Neutrophil (primary cell): ENCODE measurements around the gene HSPBAP1.
"Not testable (repeated sequence)": the region's sequence is repeated elsewhere in the genome, so short reads cannot be mapped to it uniquely, and the experiment has no call there.

Source experiments
- H3K27ac ChIP-seq: fragments of 200-600 bp; sonication (generic); 2 replicates; pipeline ENCODE4 v1.5.1; 2016; ENCODE audit warnings: mild to moderate bottlenecking, moderate library complexity
- H3K27me3 ChIP-seq: fragments of 200-600 bp; sonication (generic); 2 replicates; pipeline ENCODE4 v1.6.0; 2016; ENCODE audit warnings: mild to moderate bottlenecking
- H3K36me3 ChIP-seq: fragments of 200-600 bp; sonication (generic); 2 replicates; pipeline ENCODE4 v1.5.1; 2017
- H3K4me1 ChIP-seq, 2 experiments: fragments of 200-600 bp in 1 of 2; sonication (generic) in 1 of 2; 1 replicate in 1 of 2; 2 replicates in 1 of 2; pipeline versions ENCODE4 v1.5.1 to v1.6.1; 2013 to 2016; ENCODE audit warnings: low read depth in 1 of 2, low read length in 1 of 2, mild to moderate bottlenecking in 1 of 2, moderate library complexity in 1 of 2; ENCODE audit not compliant: control insufficient read depth in 1 of 2, insufficient read depth in 1 of 2
- H3K4me3 ChIP-seq, 2 experiments: fragments of 200-600 bp in 1 of 2; sonication (generic) in 1 of 2; 1 replicate in 1 of 2; 2 replicates in 1 of 2; pipeline ENCODE4 v1.5.1; 2013 to 2016; ENCODE audit warnings: low read depth in 1 of 2, low read length in 1 of 2, mild to moderate bottlenecking in 1 of 2, moderate library complexity in 1 of 2
- H3K9me3 ChIP-seq: fragments of 200-600 bp; sonication (generic); 2 replicates; pipeline ENCODE4 v1.5.1; 2016
- CTCF ChIP-seq: fragments of 200-600 bp; sonication (generic); IDR thresholded peaks from 2 replicates; pipeline ENCODE4 v1.5.1; 2016; ENCODE audit warnings: antibody characterized with exemption

The HSPBAP1 gene

GRCh38 chr3:122748347-122748746 lies 45.3 kb downstream of the HSPBAP1 start:
- Histone ChIP-seq H3K36me3 (peaks cover 52% of the 10 kb centered on the region), H3K27me3 (no peaks in the 10 kb centered on the region), H3K9me3 (no peaks in the 10 kb centered on the region), H3K4me1 (no peaks in the 10 kb centered on the region), H3K27ac (no peak overlapping the region), H3K4me3 (no peak overlapping the region)
- TF ChIP-seq CTCF, result no peak

GRCh38 chr3:122747295-122747694 lies 46.3 kb downstream of the HSPBAP1 start:
- H3K36me3 ChIP-seq, result peaks cover 53% of the 10 kb centered on the region
- not testable (repeated sequence) for H3K27ac ChIP-seq, H3K27me3 ChIP-seq, H3K4me3 ChIP-seq, H3K4me1 ChIP-seq, H3K9me3 ChIP-seq

- Histone ChIP-seq H3K4me3 (no peak overlapping the region), H3K27me3 (no peaks in the 10 kb centered on the region), H3K27ac (no peak overlapping the region), H3K36me3 (peaks cover 42% of the 10 kb centered on the region), H3K4me1 (no peaks in the 10 kb centered on the region), H3K9me3 (no peaks in the 10 kb centered on the region)
- TF ChIP-seq CTCF, result no peak
Measured at GRCh38 chr3:122745369-122746021, 48.1 kb downstream of the HSPBAP1 start.

GRCh38 chr3:122743581-122744120 lies 50.0 kb downstream of the HSPBAP1 start:
- Histone ChIP-seq H3K4me3 (no peak overlapping the region), H3K36me3 (peaks cover 47% of the 10 kb centered on the region), H3K27me3 (no peaks in the 10 kb centered on the region), H3K27ac (no peak overlapping the region), H3K4me1 (no peaks in the 10 kb centered on the region), H3K9me3 (no peaks in the 10 kb centered on the region)
- no peak for TF ChIP-seq CTCF

GRCh38 chr3:122742234-122742633 lies 51.4 kb downstream of the HSPBAP1 start:
- peaks cover 47% of the 10 kb centered on the region for H3K36me3 ChIP-seq
- no peak for TF ChIP-seq CTCF
- no peaks in the 10 kb centered on the region for H3K27me3 ChIP-seq
- no peaks in the 10 kb centered on the region for H3K4me1 ChIP-seq
- no peaks in the 10 kb centered on the region for H3K9me3 ChIP-seq
- H3K27ac ChIP-seq, result no peak overlapping the region
- H3K4me3 ChIP-seq, result no peak overlapping the region

- H3K27me3 ChIP-seq, result no peaks in the 10 kb centered on the region
- TF ChIP-seq CTCF, result no peak
- no peak overlapping the region for H3K27ac ChIP-seq
- peaks cover 33% of the 10 kb centered on the region for H3K36me3 ChIP-seq
- no peaks in the 10 kb centered on the region for H3K4me1 ChIP-seq
- no peak overlapping the region for H3K4me3 ChIP-seq
- H3K9me3 ChIP-seq, result no peaks in the 10 kb centered on the region
Measured at GRCh38 chr3:122739172-122739571, 54.5 kb downstream of the HSPBAP1 start.

- H3K4me3 ChIP-seq, H3K27ac ChIP-seq, H3K4me1 ChIP-seq, H3K27me3 ChIP-seq, H3K9me3 ChIP-seq: not testable (repeated sequence)
- peaks cover 31% of the 10 kb centered on the region for H3K36me3 ChIP-seq
Measured at GRCh38 chr3:122732682-122733525, 60.7 kb downstream of the HSPBAP1 start.
